GM18517 (cell line): ENCODE data around the gene TNRC18.
"Not testable (repeated sequence)": the region's sequence is repeated elsewhere in the genome, so short reads cannot be mapped to it uniquely, and the experiment has no call there.

ENCODE experiments used
- ATAC-seq: cut with Tn5 transposase; IDR thresholded peaks from one replicate; pipeline ENCODE4 v1.9.1; 2021; ENCODE audit warnings: mild to moderate bottlenecking, moderate library complexity; ENCODE audit not compliant: unreplicated experiment

The TNRC18 gene

GRCh38 chr7:5296611-5297226 is 126.9 kb downstream of the TNRC18 start:
- ATAC-seq, result no peak

GRCh38 chr7:5296015-5296610 is 127.5 kb downstream of the TNRC18 start:
- no peak for ATAC-seq

GRCh38 chr7:5295039-5296014 is 128.3 kb downstream of the TNRC18 start:
- no peak for ATAC-seq

GRCh38 chr7:5294169-5294987 is 129.3 kb downstream of the TNRC18 start:
- no peak for ATAC-seq

GRCh38 chr7:5291711-5292335 is 131.8 kb downstream of the TNRC18 start:
- ATAC-seq, result not testable (repeated sequence)

- ATAC-seq, result no peak
Measured at GRCh38 chr7:5291301-5291700, 132.3 kb downstream of the TNRC18 start.

GRCh38 chr7:5289355-5289754 is 134.3 kb downstream of the TNRC18 start:
- ATAC-seq, result no peak

GRCh38 chr7:5288560-5288959 is 135.1 kb downstream of the TNRC18 start:
- ATAC-seq, result not testable (repeated sequence)

GRCh38 chr7:5287802-5288201 is 135.8 kb downstream of the TNRC18 start:
- ATAC-seq, result no peak

GRCh38 chr7:5287373-5287772 is 136.3 kb downstream of the TNRC18 start:
- ATAC-seq, result not testable (repeated sequence)

- no peak for ATAC-seq
Measured at GRCh38 chr7:5286933-5287332, 136.7 kb downstream of the TNRC18 start.

- no peak for ATAC-seq
Measured at GRCh38 chr7:5284304-5285281, 139.0 kb downstream of the TNRC18 start.

GRCh38 chr7:5283421-5284303 is 140.0 kb downstream of the TNRC18 start:
- ATAC-seq, result no peak

- no peak for ATAC-seq
Measured at GRCh38 chr7:5282543-5283316, 140.9 kb downstream of the TNRC18 start, which contains the start of gene SLC29A4. TSS of gene SLC29A4 (plus strand) at chr7:5282943. CDS start at chr7:5287817, 4,874 bp downstream.

- ATAC-seq, result not testable (repeated sequence)
Measured at GRCh38 chr7:5281598-5282500, 141.8 kb downstream of the TNRC18 start.

GRCh38 chr7:5279734-5280133 is 143.9 kb downstream of the TNRC18 start:
- ATAC-seq, result no peak
